K562 (cell line): Measurements from ENCODE around the gene EFCAB12. TPM values are rescaled to one million over a fixed set of nuclear protein-coding genes. Genes with fewer than 3 reads are reported as not detected.

Experiments
- CAMTA2 ChIP-seq: fragments of 250-450 bp; sonication (Bioruptor Pico); conservative IDR thresholded peaks from 2 replicates; pipeline ENCODE4 v1.5.1; 2022
- CCNT2 ChIP-seq: IDR thresholded peaks from 2 replicates; pipeline ENCODE4 v1.6.1; 2011; ENCODE audit warnings: borderline replicate concordance, low read depth, mild to moderate bottlenecking, moderate library complexity, mixed read lengths, low read length; ENCODE audit not compliant: insufficient read length; ENCODE audit errors: extremely low read depth
- CHAMP1 ChIP-seq: fragments of 450-650 bp; IDR thresholded peaks from 2 replicates; pipeline ENCODE4 v1.6.1; 2016; ENCODE audit warnings: mild to moderate bottlenecking
- E2F5 ChIP-seq: sonication (generic); formaldehyde crosslinking; IDR thresholded peaks from 2 replicates; pipeline ENCODE4 v1.8.0; 2022; ENCODE audit warnings: mild to moderate bottlenecking, missing genetic modification reagents
- FOXK1 ChIP-seq: sonication (generic); formaldehyde crosslinking; IDR thresholded peaks from 2 replicates; pipeline ENCODE4 v1.8.0; 2022; ENCODE audit warnings: missing genetic modification reagents, mild to moderate bottlenecking, borderline replicate concordance
- HDAC1 ChIP-seq, 2 experiments: fragments of 450-650 bp; IDR thresholded peaks; 2 replicates each; pipeline ENCODE4 v1.6.1; 2016 to 2017; ENCODE audit warnings: inconsistent platforms in 1 of 2, mild to moderate bottlenecking in 1 of 2, moderate library complexity in 1 of 2
- HNRNPUL1 ChIP-seq: fragments of 200-400 bp; formaldehyde crosslinking; IDR thresholded peaks from 2 replicates; pipeline ENCODE4 v1.6.1; 2017; ENCODE audit warnings: low read length
- MLLT1 ChIP-seq, 2 experiments: fragments of 450-650 bp; IDR thresholded peaks; 2 replicates each; pipeline ENCODE4 v1.6.1; 2016
- MTA2 ChIP-seq: fragments of 450-650 bp; IDR thresholded peaks from 2 replicates; pipeline ENCODE4 v1.6.1; 2016; ENCODE audit warnings: low read depth
- MXD1 ChIP-seq: fragments of 250-450 bp; sonication (Bioruptor Pico); IDR thresholded peaks from 2 replicates; pipeline ENCODE4 v1.8.0; 2021; ENCODE audit warnings: borderline replicate concordance, mild to moderate bottlenecking, moderate library complexity; ENCODE audit not compliant: poor library complexity, severe bottlenecking
- NFIX ChIP-seq: fragments of 250-450 bp; sonication (Bioruptor Pico); IDR thresholded peaks from 2 replicates; pipeline ENCODE4 v1.4.0; 2020; ENCODE audit warnings: low read depth, mild to moderate bottlenecking, moderate library complexity
- RUNX1 ChIP-seq: sonication (generic); IDR thresholded peaks from 2 replicates; pipeline ENCODE4 v1.6.1; 2016; ENCODE audit warnings: antibody characterized with exemption, low read depth
- SAP30 ChIP-seq: fragments of 200-600 bp; sonication (generic); IDR thresholded peaks from 2 replicates; pipeline ENCODE4 v1.6.1; 2012; ENCODE audit warnings: borderline replicate concordance, low read depth, mild to moderate bottlenecking, moderate library complexity, low read length, control low read depth, inconsistent platforms; ENCODE audit not compliant: insufficient read depth, poor library complexity, severe bottlenecking
- SRF ChIP-seq, 2 experiments: fragments of 250-450, 450-650 bp in 1 of 2; sonication (Bioruptor Pico) in 1 of 2; sonication (generic) in 1 of 2; formaldehyde crosslinking; IDR thresholded peaks; 2 replicates each; pipeline versions ENCODE4 v1.5.0 to v1.5.1; 2020 to 2022; ENCODE audit warnings: mild to moderate bottlenecking in 1 of 2, missing genetic modification reagents in 1 of 2
- SRSF3 ChIP-seq: fragments of 200-400 bp; formaldehyde crosslinking; IDR thresholded peaks from 2 replicates; pipeline ENCODE4 v1.6.1; 2016; ENCODE audit warnings: mild to moderate bottlenecking, low read length, moderate library complexity; ENCODE audit not compliant: insufficient read depth
- TEAD2 ChIP-seq: fragments of 450-650 bp; IDR thresholded peaks from 2 replicates; pipeline ENCODE4 v1.6.1; 2016; ENCODE audit warnings: missing genetic modification characterization, control low read depth, missing compliant biosample characterization
- U2AF2 ChIP-seq: fragments of 200-400 bp; formaldehyde crosslinking; optimal IDR thresholded peaks from 2 replicates; pipeline ENCODE3; 2017; ENCODE audit warnings: low read depth, mild to moderate bottlenecking, low read length
- ZBTB26 ChIP-seq: fragments of 450-650 bp; formaldehyde crosslinking; IDR thresholded peaks from 2 replicates; pipeline ENCODE4 v1.4.0; 2022; ENCODE audit warnings: missing genetic modification characterization
- ZKSCAN3 ChIP-seq: fragments of 250-450 bp; sonication (Bioruptor Pico); IDR thresholded peaks from 2 replicates; pipeline ENCODE4 v1.4.0; 2020
- ZNF699 ChIP-seq: fragments of 250-450 bp; sonication (Bioruptor Pico); IDR thresholded peaks from 2 replicates; pipeline ENCODE4 v1.8.0; 2021; ENCODE audit warnings: mild to moderate bottlenecking, moderate library complexity; ENCODE audit not compliant: insufficient replicate concordance
- polyA plus RNA-seq, 8 experiments: library from polyadenylated mRNA; depleted of rRNA in 4 of 8; stranded (reverse) in 5 of 8; unstranded in 3 of 8; fragments of >200 nt; fragmentation: Nextera tagmentation in 2 of 8; fragmentation: Illumina TruSeq in 1 of 8; extraction: Ambion mirVana in 2 of 8; extraction: Trizol in 1 of 8; gene quantifications; 2 replicates each; pipeline versions ENCODE4 v1.2.1 to v1.2.3, GENCODE V29; 2011 to 2014; ENCODE audit warnings: inconsistent platforms in 1 of 8, missing spikeins in 1 of 8
- total RNA-seq, 7 experiments: library from RNA; depleted of rRNA in 6 of 7; stranded (reverse); fragments of >200 nt in 6 of 7; fragmentation: Illumina TruSeq in 2 of 7; extraction: Trizol in 2 of 7; gene quantifications; 2 replicates each; pipeline versions ENCODE4 v1.2.1 to v1.2.3, GENCODE V29; 2011 to 2021; ENCODE audit warnings: low replicate concordance in 1 of 7

The EFCAB12 gene
- total and polyA plus RNA-seq, 9 of the 15 experiments (the other 6 are each of a cell fraction or from before 2014, with no cell fraction given): 0.08 to 0.95 (median 0.56) TPM; not detected in 1

GRCh38 chr3:129399145-129399894, 29.1 kb downstream of the EFCAB12 start (continued):
- TF ChIP-seq E2F5 (CRISPR knock-in tag): no peak
- TF ChIP-seq ZKSCAN3 (CRISPR knock-in tag): no peak
- TF ChIP-seq CAMTA2: no peak
- TF ChIP-seq SAP30: peak; percentile 14
- no peak for TF ChIP-seq RUNX1
- TF ChIP-seq NFIX (CRISPR knock-in tag): no peak
- no peak for TF ChIP-seq CCNT2
- peak in 1 of 2 experiments; percentile 10; a peak in 1 of 4 replicates for TF ChIP-seq MLLT1 (IDR thresholded peaks at IDR 0.05)
- TF ChIP-seq TEAD2 (tag): no peak
- no peak for TF ChIP-seq MXD1
- no peak for TF ChIP-seq ZBTB26 (CRISPR knock-in tag)
- no peak for TF ChIP-seq SRSF3
- no peak for TF ChIP-seq SRF (CRISPR knock-in tag; IDR thresholded peaks at IDR 0.05)
- TF ChIP-seq CHAMP1: no peak; the same call in 1 of the 2 replicates
- TF ChIP-seq U2AF2: no peak
- no peak for TF ChIP-seq ZNF699 (CRISPR knock-in tag)
- TF ChIP-seq HDAC1 (IDR thresholded peaks at IDR 0.05): peak; percentile 34 to 69; a peak in 2 of 4 replicates
- no peak for TF ChIP-seq MTA2
- no peak for TF ChIP-seq FOXK1 (CRISPR knock-in tag)
- no peak for TF ChIP-seq HNRNPUL1
